ENCODE results near the gene MSANTD1. TPM values are rescaled to one million over a fixed set of nuclear protein-coding genes. Genes with fewer than 3 reads are reported as not detected.

MSANTD1 gene
- total RNA-seq, 3 donors from 2014 or later (not counting 1 experiment from before 2014, with no cell fraction given) = 0.54 to 2.2 (median 1.8) TPM

- intact Hi-C loops (cut with micrococcal nuclease) = no loop called here
Observed at GRCh38 chr4:3240936-3241522, 7.9 kb upstream of the MSANTD1 start.

DNA sequence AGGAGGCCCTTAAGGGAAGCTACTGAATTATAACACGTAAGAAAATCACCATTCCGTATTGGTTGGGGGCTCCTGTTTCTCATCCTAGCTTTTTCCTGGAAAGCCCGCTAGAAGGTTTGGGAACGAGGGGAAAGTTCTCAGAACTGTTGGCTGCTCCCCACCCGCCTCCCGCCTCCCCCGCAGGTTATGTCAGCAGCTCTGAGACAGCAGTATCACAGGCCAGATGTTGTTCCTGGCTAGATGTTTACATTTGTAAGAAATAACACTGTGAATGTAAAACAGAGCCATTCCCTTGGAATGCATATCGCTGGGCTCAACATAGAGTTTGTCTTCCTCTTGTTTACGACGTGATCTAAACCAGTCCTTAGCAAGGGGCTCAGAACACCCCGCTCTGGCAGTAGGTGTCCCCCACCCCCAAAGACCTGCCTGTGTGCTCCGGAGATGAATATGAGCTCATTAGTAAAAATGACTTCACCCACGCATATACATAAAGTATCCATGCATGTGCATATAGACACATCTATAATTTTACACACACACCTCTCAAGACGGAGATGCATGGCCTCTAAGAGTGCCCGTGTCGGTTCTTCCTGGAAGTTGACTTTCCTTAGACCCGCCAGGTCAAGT, 6.9 kb upstream of the MSANTD1 start:
- H3K36me3 Mint-ChIP-seq = no peaks in the 10 kb centered on the region
- H3K4me1 Mint-ChIP-seq = peaks cover 6 to 12% of the 10 kb centered on the region in 2 donors
- Histone ChIP-seq H3K9me3 (ENCODE audit: control insufficient read depth, insufficient read depth, low read length) (no peaks in the 10 kb centered on the region), H3K36me3 (ENCODE audit: control insufficient read depth, insufficient read depth, low read length) (peaks cover 43% of the 10 kb centered on the region), H3K4me1 (ENCODE audit: control insufficient read depth, insufficient read depth, low read length) (peaks cover 14% of the 10 kb centered on the region), H3K4me3 (ENCODE audit: low read length) (no peak overlapping the region), H3K27me3 (ENCODE audit: control insufficient read depth, insufficient read depth, low read length) (no peaks in the 10 kb centered on the region), H3K27ac (ENCODE audit: low read length) (no peak overlapping the region)
- intact Hi-C loops (cut with micrococcal nuclease) = no loop called here
- no peak overlapping the region for H3K4me3 Mint-ChIP-seq
- no peak for DNase-seq
- no peaks in the 10 kb centered on the region for H3K27me3 Mint-ChIP-seq (ENCODE audit: low read depth in 2 of 2)
- no peaks in the 10 kb centered on the region for H3K9me3 Mint-ChIP-seq
- no peak for ATAC-seq
- peak overlapping the region; percentile 31 to 75 for H3K27ac Mint-ChIP-seq
- 95% methylated on average over 17 of the region's 17 CpGs for WGBS (ENCODE audit: insufficient coverage)
- TF ChIP-seq CTCF (IDR thresholded peaks at IDR 0.05) = no peak

More at GRCh38 chr4:3240936-3241522, 7.9 kb upstream of the MSANTD1 start:
- no peaks in the 10 kb centered on the region for H3K27me3 ChIP-seq (ENCODE audit: control insufficient read depth, insufficient read depth, low read length)
- Mint-ChIP-seq H3K27ac (no peak overlapping the region), H3K36me3 (no peaks in the 10 kb centered on the region), H3K4me1 (peaks cover under 1 to 5% of the 10 kb centered on the region in 2 donors), H3K9me3 (no peaks in the 10 kb centered on the region), H3K27me3 (ENCODE audit: low read depth in 2 of 2) (no peaks in the 10 kb centered on the region), H3K4me3 (no peak overlapping the region)
- peaks cover 48% of the 10 kb centered on the region for H3K36me3 ChIP-seq (ENCODE audit: control insufficient read depth, insufficient read depth, low read length)
- WGBS (ENCODE audit: insufficient coverage) = 94% methylated on average over 13 of the region's 13 CpGs
- H3K4me3 ChIP-seq (ENCODE audit: low read length) = no peak overlapping the region
- H3K27ac ChIP-seq (ENCODE audit: low read length) = no peak overlapping the region
- H3K4me1 ChIP-seq (ENCODE audit: control insufficient read depth, insufficient read depth, low read length) = peaks cover 5% of the 10 kb centered on the region
- H3K9me3 ChIP-seq (ENCODE audit: control insufficient read depth, insufficient read depth, low read length) = no peaks in the 10 kb centered on the region
- DNase-seq (no peak), ATAC-seq (no peak)
- no peak for TF ChIP-seq CTCF (IDR thresholded peaks at IDR 0.05)

GRCh38 chr4:3243136-3243780, 5.7 kb upstream of the MSANTD1 start:
- Mint-ChIP-seq H3K9me3 (no peaks in the 10 kb centered on the region), H3K27me3 (ENCODE audit: low read depth in 2 of 2) (no peaks in the 10 kb centered on the region), H3K27ac (peak overlapping the region; percentile 31 to 75), H3K36me3 (no peaks in the 10 kb centered on the region), H3K4me1 (peaks cover 6 to 12% of the 10 kb centered on the region in 2 donors), H3K4me3 (no peak overlapping the region)
- H3K27me3 ChIP-seq (ENCODE audit: control insufficient read depth, insufficient read depth, low read length) = no peaks in the 10 kb centered on the region
- ATAC-seq (no peak), DNase-seq (peak in 1 of 2 donors; percentile 22)
- H3K9me3 ChIP-seq (ENCODE audit: control insufficient read depth, insufficient read depth, low read length) = no peaks in the 10 kb centered on the region
- H3K4me3 ChIP-seq (ENCODE audit: low read length) = no peak overlapping the region
- peaks cover 34% of the 10 kb centered on the region for H3K36me3 ChIP-seq (ENCODE audit: control insufficient read depth, insufficient read depth, low read length)
- no peak overlapping the region for H3K27ac ChIP-seq (ENCODE audit: low read length)
- TF ChIP-seq CTCF (IDR thresholded peaks at IDR 0.05) = no peak
- intact Hi-C loops (cut with micrococcal nuclease) = no loop called here
- 84% methylated on average over 23 of the region's 23 CpGs for WGBS (ENCODE audit: insufficient coverage)
- H3K4me1 ChIP-seq (ENCODE audit: control insufficient read depth, insufficient read depth, low read length) = peaks cover 14% of the 10 kb centered on the region
